Mesenchymal stem cell (in vitro differentiated cells and primary cell): ENCODE results near the gene DACT1.

Source experiments
- DNase-seq: peaks from one replicate; pipeline ENCODE4 v3.0.0-alpha.2; 2013
- H2AFZ ChIP-seq: one replicate; pipeline ENCODE4 v1.6.1; 2013; ENCODE audit warnings: low read depth, mild to moderate bottlenecking, control low read depth, inconsistent platforms, low read length, moderate library complexity
- H2AK5ac ChIP-seq: 2 replicates; pipeline ENCODE4 v1.6.1; 2013; ENCODE audit warnings: low read length, moderate library complexity, mild to moderate bottlenecking, inconsistent platforms; ENCODE audit not compliant: severe bottlenecking
- H2BK120ac ChIP-seq: one replicate; pipeline ENCODE4 v1.6.1; 2013; ENCODE audit warnings: low read depth, mild to moderate bottlenecking, inconsistent platforms, low read length, moderate library complexity
- H2BK12ac ChIP-seq, 2 experiments: one replicate each; pipeline ENCODE4 v1.6.1; 2013; ENCODE audit warnings: inconsistent platforms in 2 of 2, low read length in 2 of 2, mild to moderate bottlenecking in 2 of 2, moderate library complexity in 2 of 2, control low read depth in 1 of 2
- H2BK15ac ChIP-seq: one replicate; pipeline ENCODE4 v1.6.1; 2013; ENCODE audit warnings: mild to moderate bottlenecking, low read depth, inconsistent platforms; ENCODE audit not compliant: poor library complexity, severe bottlenecking
- H2BK5ac ChIP-seq: 2 replicates; pipeline ENCODE4 v1.6.1; 2013; ENCODE audit warnings: low read depth, mild to moderate bottlenecking, low read length, control low read depth, inconsistent platforms; ENCODE audit not compliant: poor library complexity, severe bottlenecking
- H3K14ac ChIP-seq, 2 experiments: one replicate each; pipeline ENCODE4 v1.6.1; 2013; ENCODE audit warnings: inconsistent platforms in 2 of 2, low read length in 2 of 2, control low read depth in 1 of 2, mild to moderate bottlenecking in 1 of 2, moderate library complexity in 1 of 2
- H3K18ac ChIP-seq, 2 experiments: one replicate each; pipeline ENCODE4 v1.6.1; 2013; ENCODE audit warnings: inconsistent platforms in 2 of 2, low read length in 2 of 2, control low read depth in 1 of 2, low read depth in 1 of 2, mild to moderate bottlenecking in 1 of 2
- H3K23ac ChIP-seq, 2 experiments: one replicate each; pipeline ENCODE4 v1.6.1; 2013; ENCODE audit warnings: inconsistent platforms in 2 of 2, low read length in 2 of 2, mild to moderate bottlenecking in 2 of 2, moderate library complexity in 2 of 2, control low read depth in 1 of 2
- H3K27ac ChIP-seq: 2 replicates; pipeline ENCODE4 v1.5.1; 2013; ENCODE audit warnings: mild to moderate bottlenecking, moderate library complexity, low read length, control low read depth, inconsistent platforms; ENCODE audit not compliant: poor library complexity, severe bottlenecking
- H3K27me3 ChIP-seq, 2 experiments: 2 replicates each; pipeline versions ENCODE4 v1.6.1 to v1.7.0; 2013; ENCODE audit warnings: low read length in 2 of 2, mild to moderate bottlenecking in 2 of 2, moderate library complexity in 2 of 2, control low read depth in 1 of 2, inconsistent platforms in 1 of 2; ENCODE audit not compliant: control insufficient read depth in 1 of 2, insufficient read depth in 1 of 2
- H3K36me3 ChIP-seq, 2 experiments: 2 replicates each; pipeline versions ENCODE4 v1.6.1 to v1.7.0; 2013; ENCODE audit warnings: low read length in 2 of 2, control low read depth in 1 of 2, inconsistent platforms in 1 of 2, low read depth in 1 of 2, mild to moderate bottlenecking in 1 of 2; ENCODE audit not compliant: insufficient read depth in 2 of 2, control insufficient read depth in 1 of 2
- H3K4ac ChIP-seq, 2 experiments: one replicate each; pipeline ENCODE4 v1.6.1; 2013; ENCODE audit warnings: inconsistent platforms in 2 of 2, low read length in 2 of 2, mild to moderate bottlenecking in 2 of 2, moderate library complexity in 2 of 2, control low read depth in 1 of 2, low read depth in 1 of 2
- H3K4me1 ChIP-seq: 2 replicates; pipeline ENCODE4 v1.6.1; 2013; ENCODE audit warnings: low read depth, low read length, control low read depth; ENCODE audit not compliant: control insufficient read depth, insufficient read depth
- H3K4me2 ChIP-seq: 2 replicates; pipeline ENCODE4 v1.6.1; 2013; ENCODE audit warnings: low read length, mild to moderate bottlenecking, inconsistent platforms; ENCODE audit not compliant: poor library complexity, severe bottlenecking
- H3K4me3 ChIP-seq, 2 experiments: 2 replicates each; pipeline versions ENCODE4 v1.5.1 to v1.7.0; 2013; ENCODE audit warnings: low read length in 2 of 2, mild to moderate bottlenecking in 2 of 2, control low read depth in 1 of 2, low read depth in 1 of 2; ENCODE audit not compliant: insufficient read depth in 1 of 2
- H3K79me1 ChIP-seq: replicated peaks from 2 replicates; pipeline ENCODE4 v1.6.1; 2013; ENCODE audit warnings: mild to moderate bottlenecking, control low read depth, low read length, inconsistent platforms; ENCODE audit not compliant: poor library complexity, severe bottlenecking
- H3K9ac ChIP-seq: 2 replicates; pipeline ENCODE4 v1.7.0; 2013; ENCODE audit warnings: mild to moderate bottlenecking, low read length, moderate library complexity
- H3K9me3 ChIP-seq: 2 replicates; pipeline ENCODE4 v1.7.0; 2013; ENCODE audit warnings: mild to moderate bottlenecking, low read length; ENCODE audit not compliant: control insufficient read depth
- H4K8ac ChIP-seq: one replicate; pipeline ENCODE4 v1.6.1; 2013; ENCODE audit warnings: inconsistent platforms, mild to moderate bottlenecking, low read length, moderate library complexity
- H4K91ac ChIP-seq: one replicate; pipeline ENCODE4 v1.6.1; 2013; ENCODE audit warnings: mild to moderate bottlenecking, low read length, inconsistent platforms
- WGBS: methylation state at CpG from one replicate; pipeline ENCODE4 v1.1.7; 2013; ENCODE audit warnings: mixed read lengths; 5-methylcytosine and 5-hydroxymethylcytosine counted together

The DACT1 gene

DNA sequence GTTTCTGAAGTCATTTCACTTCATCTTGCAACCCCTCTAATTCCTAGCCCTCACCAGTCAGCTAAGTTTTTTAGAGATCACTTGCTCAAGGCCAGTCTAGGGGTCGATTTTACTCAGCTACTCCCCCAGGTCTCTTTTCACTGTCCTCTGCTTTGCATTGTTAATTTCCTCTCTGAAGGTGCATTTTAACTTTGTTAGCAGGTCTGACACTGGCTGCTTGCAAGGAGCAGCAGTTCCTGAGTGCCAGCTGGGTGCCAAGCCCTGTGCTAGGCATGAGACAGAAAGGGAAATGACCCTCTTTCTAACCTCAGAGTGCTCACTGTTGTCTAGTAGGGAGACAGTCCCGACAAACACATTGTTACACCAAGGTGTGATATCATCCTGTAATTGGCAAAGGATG lies 17.8 kb upstream of the DACT1 start:
- Histone ChIP-seq H3K9me3 (no peaks in the 10 kb centered on the region), H3K27ac (no peak overlapping the region), H4K8ac (peak overlapping the region; percentile 9), H2BK120ac (no peak overlapping the region), H3K4me3 (no peak overlapping the region), H3K36me3 (no peaks in the 10 kb centered on the region), H3K79me1 (no peaks in the 10 kb centered on the region), H3K4me1 (no peaks in the 10 kb centered on the region), H2BK5ac (no peak overlapping the region), H3K14ac (no peak overlapping the region), H3K23ac (no peak overlapping the region), H2AK5ac (no peak overlapping the region), H3K9ac (no peak overlapping the region), H2AFZ (no peak overlapping the region), H3K4ac (no peak overlapping the region), H3K27me3 (peaks cover 0 to 20% of the 10 kb centered on the region in 2 experiments), H2BK15ac (no peak overlapping the region), H4K91ac (no peak overlapping the region), H3K4me2 (no peak overlapping the region), H3K18ac (peak overlapping the region in 1 of 2 experiments; percentile 21), H2BK12ac (peak overlapping the region in 1 of 2 experiments; percentile 24)
- WGBS: 43% methylated on average over 2 of the region's 2 CpGs
- DNase-seq: no peak

- Histone ChIP-seq H2AK5ac (no peak overlapping the region), H4K8ac (no peak overlapping the region)
Measured at GRCh38 chr14:58625438-58625837, 12.3 kb upstream of the DACT1 start.

DNA sequence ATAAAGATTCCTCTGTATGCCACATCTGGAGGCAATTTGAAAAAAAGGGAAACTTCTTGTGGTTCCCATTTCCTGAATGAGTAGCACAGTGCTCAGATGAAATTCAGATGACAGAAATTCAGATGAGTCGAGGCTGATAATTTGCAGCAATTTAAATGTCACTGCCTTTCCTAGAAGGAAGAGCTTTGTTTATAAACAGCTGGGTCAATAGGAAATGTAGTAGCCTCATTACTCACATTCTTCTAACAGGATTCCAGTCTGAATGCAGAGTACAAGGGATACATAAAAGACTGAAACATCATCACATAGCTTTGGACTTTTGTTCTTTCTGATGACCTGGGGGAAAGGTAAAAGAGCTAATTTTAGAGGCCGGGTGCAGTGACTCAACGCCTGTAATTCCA lies 11.3 kb upstream of the DACT1 start:
- H3K9ac ChIP-seq: no peak overlapping the region
- H3K4ac ChIP-seq: no peak overlapping the region
- peak; percentile 34 for DNase-seq
- H2BK120ac ChIP-seq: no peak overlapping the region
- H3K23ac ChIP-seq: no peak overlapping the region
- H3K79me1 ChIP-seq: no peaks in the 10 kb centered on the region
- H3K14ac ChIP-seq: no peak overlapping the region
- no peaks in the 10 kb centered on the region for H3K36me3 ChIP-seq
- no peak overlapping the region for H3K4me3 ChIP-seq
- H2BK12ac ChIP-seq: no peak overlapping the region
- no peaks in the 10 kb centered on the region for H3K4me1 ChIP-seq
- WGBS: 3% methylated on average over 3 of the region's 3 CpGs
- H3K27me3 ChIP-seq: peaks cover 4 to 41% of the 10 kb centered on the region in 2 experiments
- H4K8ac ChIP-seq: no peak overlapping the region
- H4K91ac ChIP-seq: no peak overlapping the region
- no peak overlapping the region for H2AK5ac ChIP-seq
- no peak overlapping the region for H3K27ac ChIP-seq
- no peak overlapping the region for H3K18ac ChIP-seq
- no peak overlapping the region for H2BK15ac ChIP-seq
- H2AFZ ChIP-seq: no peak overlapping the region
- no peak overlapping the region for H3K4me2 ChIP-seq
- no peak overlapping the region for H2BK5ac ChIP-seq
- no peaks in the 10 kb centered on the region for H3K9me3 ChIP-seq

More at GRCh38 chr14:58625438-58625837, 12.3 kb upstream of the DACT1 start:
- Histone ChIP-seq H4K91ac (no peak overlapping the region), H3K4me2 (no peak overlapping the region), H3K4me3 (no peak overlapping the region), H3K4ac (no peak overlapping the region), H3K27me3 (peaks cover 0 to 39% of the 10 kb centered on the region in 2 experiments), H3K9me3 (no peaks in the 10 kb centered on the region), H2AFZ (no peak overlapping the region), H2BK5ac (no peak overlapping the region), H3K79me1 (no peaks in the 10 kb centered on the region), H2BK15ac (no peak overlapping the region), H3K23ac (no peak overlapping the region), H2BK12ac (no peak overlapping the region), H3K18ac (no peak overlapping the region), H3K14ac (no peak overlapping the region), H2BK120ac (no peak overlapping the region), H3K36me3 (no peaks in the 10 kb centered on the region), H3K4me1 (no peaks in the 10 kb centered on the region), H3K27ac (no peak overlapping the region), H3K9ac (no peak overlapping the region)
- WGBS: 68% methylated on average over 1 of the region's 1 CpG
- no peak for DNase-seq

GRCh38 chr14:58628406-58628805 lies 9.4 kb upstream of the DACT1 start:
- no peak overlapping the region for H2AK5ac ChIP-seq
- H3K4ac ChIP-seq: no peak overlapping the region
- H3K4me3 ChIP-seq: no peak overlapping the region
- no peaks in the 10 kb centered on the region for H3K79me1 ChIP-seq
- H3K4me1 ChIP-seq: peaks cover 1% of the 10 kb centered on the region
- H2BK5ac ChIP-seq: no peak overlapping the region
- no peak overlapping the region for H3K9ac ChIP-seq
- H3K4me2 ChIP-seq: no peak overlapping the region
- H2BK12ac ChIP-seq: no peak overlapping the region
- H2BK120ac ChIP-seq: no peak overlapping the region
- no peaks in the 10 kb centered on the region for H3K36me3 ChIP-seq
- H3K9me3 ChIP-seq: no peaks in the 10 kb centered on the region
- H4K91ac ChIP-seq: no peak overlapping the region
- DNase-seq: peak; percentile 12
- no peak overlapping the region for H3K18ac ChIP-seq
- no peak overlapping the region for H2AFZ ChIP-seq
- H3K27ac ChIP-seq: no peak overlapping the region
- peaks cover 11 to 40% of the 10 kb centered on the region in 2 experiments for H3K27me3 ChIP-seq
- 51% methylated on average over 6 of the region's 6 CpGs for WGBS
- no peak overlapping the region for H3K23ac ChIP-seq
- no peak overlapping the region for H3K14ac ChIP-seq
- no peak overlapping the region for H2BK15ac ChIP-seq
- H4K8ac ChIP-seq: no peak overlapping the region
